AG04449 (cell line): Measurements from ENCODE around the gene GABRA5.

Source experiments
- CTCF ChIA-PET: fragments of 350-600 bp; formaldehyde crosslinking; extraction: SDS; loops from one replicate; lab custom pipeline; 2021; ENCODE audit warnings: antibody characterized with exemption; lab: Yijun Ruan, JAX
- POLR2A ChIA-PET: fragments of 400-600, 350-600 bp; formaldehyde crosslinking; extraction: SDS; loops from one replicate; lab custom pipeline; 2020; ENCODE audit warnings: antibody characterized with exemption, inconsistent platforms; lab: Yijun Ruan, JAX
- DNase-seq: peaks from one replicate; pipeline ENCODE4 v3.0.0-alpha.2; 2010; ENCODE audit warnings: low read depth, low spot score
- H3K4me3 ChIP-seq: 2 replicates; pipeline ENCODE4 v1.5.1; 2011; ENCODE audit warnings: low read depth, mild to moderate bottlenecking, control low read depth, low read length
- CTCF ChIP-seq: IDR thresholded peaks from one replicate; pipeline ENCODE4 v1.5.1; 2011; ENCODE audit warnings: mild to moderate bottlenecking, moderate library complexity, low read length, control low read depth, inconsistent platforms; ENCODE audit not compliant: insufficient read depth; ENCODE audit errors: missing control alignments

Gene GABRA5

GRCh38 chr15:26926081-26926480 lies 59.2 kb downstream of the GABRA5 start:
- TF ChIP-seq CTCF, result no peak
- DNase-seq, result no peak
- ChIA-PET POLR2A (no interaction called here), CTCF (no interaction called here)
- no peak overlapping the region for H3K4me3 ChIP-seq

GRCh38 chr15:26928051-26928450 lies 61.2 kb downstream of the GABRA5 start:
- ChIA-PET POLR2A (no interaction called here), CTCF (no interaction called here)
- DNase-seq, result no peak
- no peak overlapping the region for H3K4me3 ChIP-seq
- TF ChIP-seq CTCF, result no peak

GRCh38 chr15:26929588-26929987 lies 62.7 kb downstream of the GABRA5 start:
- H3K4me3 ChIP-seq, result no peak overlapping the region
- ChIA-PET POLR2A (no interaction called here), CTCF (interaction anchor here (2.0 kb wide), 1 partner anchor 38 kb away, joined by 7 read pairs; no protein-coding TSS in a partner anchor)
- TF ChIP-seq CTCF, result no peak
- no peak for DNase-seq

- no peak for TF ChIP-seq CTCF
These were observed 68.0 kb downstream of the GABRA5 start for GRCh38 chr15:26934848-26935247.

GRCh38 chr15:26935322-26935721 lies 68.5 kb downstream of the GABRA5 start:
- ChIA-PET CTCF (no interaction called here), POLR2A (no interaction called here)
- no peak for TF ChIP-seq CTCF
- H3K4me3 ChIP-seq, result no peak overlapping the region
- DNase-seq, result no peak

More at GRCh38 chr15:26934848-26935247, 68.0 kb downstream of the GABRA5 start:
- DNase-seq, result no peak
- ChIA-PET CTCF (no interaction called here), POLR2A (no interaction called here)
- no peak overlapping the region for H3K4me3 ChIP-seq

- DNase-seq, result no peak
- H3K4me3 ChIP-seq, result no peak overlapping the region
- CTCF ChIA-PET, result no interaction called here
- POLR2A ChIA-PET, result no interaction called here
- no peak for TF ChIP-seq CTCF
These were observed 69.6 kb downstream of the GABRA5 start for GRCh38 chr15:26936502-26936901.

- TF ChIP-seq CTCF, result no peak
- ChIA-PET POLR2A (no interaction called here), CTCF (no interaction called here)
- H3K4me3 ChIP-seq, result no peak overlapping the region
- DNase-seq, result no peak
These were observed 70.3 kb downstream of the GABRA5 start for GRCh38 chr15:26937134-26937533.
